HEK293 (cell line): Measurements from ENCODE around the gene LCMT1.

Source experiments
- ATF2 ChIP-seq: fragments of 450-650 bp; formaldehyde crosslinking; IDR thresholded peaks from 2 replicates; pipeline ENCODE4 v1.5.1; 2016; ENCODE audit warnings: missing biosample characterization, missing genetic modification characterization, low read depth
- BCL11A ChIP-seq: fragments of 450-650 bp; formaldehyde crosslinking; IDR thresholded peaks from 2 replicates; pipeline ENCODE4 v1.5.1; 2016; ENCODE audit warnings: low read depth, missing biosample characterization, missing genetic modification characterization
- CTCF ChIP-seq: fragments of 450-650 bp; formaldehyde crosslinking; IDR thresholded peaks from 2 replicates; pipeline ENCODE4 v1.5.1; 2016; ENCODE audit warnings: missing biosample characterization, missing genetic modification characterization
- MZF1 ChIP-seq: fragments of 450-650 bp; formaldehyde crosslinking; IDR thresholded peaks from 2 replicates; pipeline ENCODE4 v1.5.1; 2017; ENCODE audit warnings: missing biosample characterization, missing genetic modification characterization, borderline replicate concordance
- SCRT1 ChIP-seq: fragments of 450-650 bp; formaldehyde crosslinking; IDR thresholded peaks from 2 replicates; pipeline ENCODE4 v1.5.1; 2016; ENCODE audit warnings: missing biosample characterization, missing genetic modification characterization, borderline replicate concordance
- ZBTB6 ChIP-seq: fragments of 450-650 bp; formaldehyde crosslinking; IDR thresholded peaks from 2 replicates; pipeline ENCODE4 v1.5.1; 2017; ENCODE audit warnings: missing biosample characterization, missing genetic modification characterization
- ZBTB8A ChIP-seq: fragments of 450-650 bp; formaldehyde crosslinking; IDR thresholded peaks from 2 replicates; pipeline ENCODE4 v1.5.1; 2016; ENCODE audit warnings: missing biosample characterization, missing genetic modification characterization
- ZNF16 ChIP-seq: fragments of 450-650 bp; formaldehyde crosslinking; IDR thresholded peaks from 2 replicates; pipeline ENCODE4 v1.5.1; 2016; ENCODE audit warnings: low read depth, missing biosample characterization, missing genetic modification characterization
- ZNF274 ChIP-seq, 2 experiments: fragments of 200-500 bp in 1 of 2; fragments of 450-650 bp in 1 of 2; sonication (Bioruptor generic) in 1 of 2; formaldehyde crosslinking in 1 of 2; IDR thresholded peaks; 2 replicates each; pipeline versions ENCODE4 v1.5.1 to v1.6.1; 2014 to 2016; ENCODE audit warnings: borderline replicate concordance in 1 of 2, inconsistent platforms in 1 of 2, low read length in 1 of 2, missing biosample characterization in 1 of 2, missing genetic modification characterization in 1 of 2
- ZNF350 ChIP-seq: fragments of 450-650 bp; formaldehyde crosslinking; IDR thresholded peaks from 2 replicates; pipeline ENCODE4 v1.5.0; 2017; ENCODE audit warnings: missing biosample characterization, mild to moderate bottlenecking, missing genetic modification characterization
- ZNF76 ChIP-seq: fragments of 450-650 bp; formaldehyde crosslinking; IDR thresholded peaks from 2 replicates; pipeline ENCODE4; 2016; ENCODE audit warnings: low read depth, missing biosample characterization, missing genetic modification characterization, borderline replicate concordance
- ZNF777 ChIP-seq: fragments of 450-650 bp; formaldehyde crosslinking; IDR thresholded peaks from 2 replicates; pipeline ENCODE4 v1.5.1; 2017; ENCODE audit warnings: missing biosample characterization, missing genetic modification characterization, borderline replicate concordance

- TF ChIP-seq CTCF (tag by site-specific recombination): no peak
- no peak for TF ChIP-seq ZNF16
- no peak for TF ChIP-seq ZBTB8A (tag by site-specific recombination)
- TF ChIP-seq SCRT1 (tag by site-specific recombination): no peak
- no peak for TF ChIP-seq ATF2 (tag by site-specific recombination)
- no peak for TF ChIP-seq ZNF777 (tag by site-specific recombination)
- no peak for TF ChIP-seq ZNF274 (IDR thresholded peaks at IDR 0.05; ENCODE audit: low read length)
- TF ChIP-seq ZNF274 (tag by site-specific recombination; IDR thresholded peaks at IDR 0.05; ENCODE audit: borderline replicate concordance): no peak
- TF ChIP-seq ZNF350 (tag by site-specific recombination): no peak
- no peak for TF ChIP-seq MZF1 (tag by site-specific recombination)
- no peak for TF ChIP-seq ZNF76 (tag by site-specific recombination)
- no peak for TF ChIP-seq ZBTB6 (tag by site-specific recombination)
- no peak for TF ChIP-seq BCL11A (tag by site-specific recombination)
Measured at GRCh38 chr16:25177512-25177830, 65.9 kb downstream of the LCMT1 start.
